ENCODE results near the gene PRKN.

- TF ChIP-seq POLR2A (IDR thresholded peaks at IDR 0.05; ENCODE audit: low read length) (no peak), GATA1 (IDR thresholded peaks at IDR 0.05; ENCODE audit: low read depth, low read length) (no peak)
These were observed 1015.6 kb downstream of the PRKN start for GRCh38 chr6:161711938-161712337.
